HCEC 1CT (cell line): ENCODE results near the gene SF3B4.
"Not testable (repeated sequence)": the region's sequence is repeated elsewhere in the genome, so short reads cannot be mapped to it uniquely, and the experiment has no call there.

Experiments used
- DNase-seq: peaks from one replicate; pipeline ENCODE4 v3.0.0-alpha.2; 2017

Gene SF3B4, protein sequence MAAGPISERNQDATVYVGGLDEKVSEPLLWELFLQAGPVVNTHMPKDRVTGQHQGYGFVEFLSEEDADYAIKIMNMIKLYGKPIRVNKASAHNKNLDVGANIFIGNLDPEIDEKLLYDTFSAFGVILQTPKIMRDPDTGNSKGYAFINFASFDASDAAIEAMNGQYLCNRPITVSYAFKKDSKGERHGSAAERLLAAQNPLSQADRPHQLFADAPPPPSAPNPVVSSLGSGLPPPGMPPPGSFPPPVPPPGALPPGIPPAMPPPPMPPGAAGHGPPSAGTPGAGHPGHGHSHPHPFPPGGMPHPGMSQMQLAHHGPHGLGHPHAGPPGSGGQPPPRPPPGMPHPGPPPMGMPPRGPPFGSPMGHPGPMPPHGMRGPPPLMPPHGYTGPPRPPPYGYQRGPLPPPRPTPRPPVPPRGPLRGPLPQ

GRCh38 chr1:149927563-149928400, at the start of gene SF3B4:
Gene SF3B4, minus strand, starts transcription at chr1:149927803. Its CDS starts 44 bp downstream, at chr1:149927759.
- peak; percentile 94 for DNase-seq

GRCh38 chr1:149977345-149977744, 49.7 kb upstream of the SF3B4 start:
- no peak for DNase-seq

GRCh38 chr1:149972547-149972946, 44.9 kb upstream of the SF3B4 start:
- no peak for DNase-seq

DNA sequence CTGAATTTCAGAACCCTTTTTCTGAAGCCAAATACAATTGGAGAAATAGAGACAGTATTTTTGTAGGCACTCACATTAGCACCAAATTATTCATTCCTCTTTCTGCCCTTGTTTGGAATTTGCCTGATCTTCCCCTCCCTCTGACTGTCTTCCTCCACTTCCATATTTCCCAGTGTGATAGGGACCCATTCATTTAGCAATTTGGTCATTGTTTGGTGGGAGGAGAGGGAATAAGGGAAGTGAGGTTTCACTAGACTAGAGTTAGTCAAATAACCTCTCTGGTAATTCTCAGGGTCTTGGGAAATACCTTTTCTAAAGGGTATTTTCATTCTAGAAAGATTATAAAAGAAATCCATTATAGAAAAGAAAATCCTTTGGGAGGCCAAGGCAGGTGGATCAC, 40.0 kb upstream of the SF3B4 start:
- DNase-seq: no peak

GRCh38 chr1:149967041-149967440, 39.4 kb upstream of the SF3B4 start:
- no peak for DNase-seq

- peak; percentile 10 for DNase-seq
Observed at GRCh38 chr1:149966405-149966804, 38.8 kb upstream of the SF3B4 start.

DNA sequence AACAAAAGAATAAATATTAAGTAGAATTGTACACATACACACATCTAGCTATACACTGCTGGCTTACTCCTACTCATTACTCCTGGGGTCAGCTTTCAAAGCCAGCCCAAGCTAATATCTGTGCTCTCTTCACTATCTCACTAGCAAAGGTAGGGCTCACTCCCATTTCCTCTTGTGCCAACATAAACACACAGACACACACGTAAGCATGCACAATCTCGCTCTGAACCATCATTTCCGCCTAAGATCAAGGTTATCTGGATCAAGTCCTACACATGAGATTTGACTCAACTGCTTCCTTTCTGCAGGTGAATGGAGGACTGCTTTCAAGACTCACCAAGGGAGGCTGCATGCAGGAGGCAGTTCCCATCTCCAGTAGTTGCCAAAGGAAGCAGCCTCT, 37.8 kb upstream of the SF3B4 start:
- no peak for DNase-seq

DNA sequence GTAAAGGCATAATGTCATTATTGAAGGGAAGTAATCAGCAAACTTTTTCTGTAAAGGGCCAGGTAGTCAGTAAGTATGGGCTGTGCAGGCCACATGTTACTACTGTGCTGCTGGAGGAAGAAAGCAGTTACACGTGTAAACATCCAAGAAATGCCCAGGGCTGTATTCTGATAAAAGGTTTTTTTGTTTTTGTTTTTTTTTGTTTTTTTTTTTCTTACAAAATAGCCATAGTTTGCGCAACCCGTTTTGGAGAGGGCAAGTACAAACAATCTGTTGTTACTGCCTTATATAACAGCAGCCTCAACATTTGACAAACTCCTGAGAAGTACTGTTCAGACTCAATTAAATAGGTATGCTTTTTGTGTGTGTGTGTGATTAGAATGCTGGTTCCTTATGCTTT, 35.8 kb upstream of the SF3B4 start:
- no peak for DNase-seq

DNA sequence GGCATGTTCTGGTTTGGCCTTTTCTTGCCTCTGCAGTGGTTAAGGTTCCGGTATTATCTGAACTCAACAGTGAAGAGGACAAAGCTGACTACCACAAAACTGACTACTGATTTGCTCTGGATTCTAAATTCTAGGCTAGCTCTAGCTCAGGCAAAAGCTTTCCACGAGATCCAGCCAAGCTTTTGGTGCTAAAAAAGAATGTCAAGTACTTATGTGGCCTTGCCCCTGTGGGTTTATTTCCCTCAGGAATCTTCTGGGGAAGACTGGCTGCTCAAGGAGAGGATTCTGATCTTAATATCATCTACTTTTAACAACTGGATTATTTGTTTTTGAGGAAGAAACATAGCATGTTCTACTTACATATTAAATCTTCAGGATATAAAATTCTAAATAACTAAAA, 35.1 kb upstream of the SF3B4 start:
- DNase-seq: no peak

GRCh38 chr1:149962039-149962647, 34.5 kb upstream of the SF3B4 start:
- DNase-seq: peak; percentile 77

GRCh38 chr1:149957548-149957947, 29.9 kb upstream of the SF3B4 start:
- DNase-seq: not testable (repeated sequence)

GRCh38 chr1:149949911-149950310, 22.3 kb upstream of the SF3B4 start:
- no peak for DNase-seq

- no peak for DNase-seq
Observed at GRCh38 chr1:149945206-149945605, 17.6 kb upstream of the SF3B4 start.

- no peak for DNase-seq
Observed at GRCh38 chr1:149942885-149943284, 15.3 kb upstream of the SF3B4 start.

- DNase-seq: peak; percentile 35
Observed at GRCh38 chr1:149942207-149942606, 14.6 kb upstream of the SF3B4 start.

GRCh38 chr1:149940427-149940826, 12.8 kb upstream of the SF3B4 start:
- DNase-seq: no peak

DNA sequence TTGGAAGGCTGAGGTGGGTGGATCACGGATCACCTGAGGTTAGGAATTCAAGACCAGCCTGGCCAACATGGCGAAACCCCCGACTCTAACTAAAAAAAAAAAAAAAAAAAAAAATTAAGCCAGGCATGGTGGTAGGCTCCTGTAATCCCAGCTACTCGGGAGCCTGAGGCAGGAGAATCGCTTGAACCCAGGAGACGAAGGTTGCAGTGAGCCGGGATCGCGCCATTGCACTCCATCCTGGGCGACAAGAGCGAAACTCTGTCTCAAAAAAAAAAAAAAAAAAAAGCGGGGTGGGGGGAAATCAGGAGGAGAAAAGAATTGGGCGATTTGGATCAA, 11.0 kb upstream of the SF3B4 start:
- DNase-seq: not testable (repeated sequence)

DNA sequence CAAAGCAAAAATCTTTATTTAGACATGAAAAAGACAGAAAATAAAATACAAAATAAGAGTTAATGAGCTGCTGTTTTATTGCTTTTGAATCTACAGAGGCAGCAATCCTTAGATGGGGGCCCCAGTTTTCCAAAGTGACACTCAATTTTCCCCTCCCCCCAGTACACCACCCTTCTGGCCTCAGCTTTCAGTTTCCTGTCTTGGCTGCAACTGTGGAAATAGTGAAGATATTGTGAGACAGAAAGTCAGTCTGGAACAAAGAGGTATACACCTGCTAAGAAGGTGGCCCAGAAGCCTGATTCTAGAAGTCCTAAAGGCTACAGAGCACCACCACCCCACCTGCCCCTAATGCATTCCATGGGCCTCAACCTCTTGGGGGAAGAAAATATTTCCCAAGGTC, 10.2 kb upstream of the SF3B4 start:
- DNase-seq: no peak

GRCh38 chr1:149936992-149937705, 9.5 kb upstream of the SF3B4 start:
- peak; percentile 54 for DNase-seq

DNA sequence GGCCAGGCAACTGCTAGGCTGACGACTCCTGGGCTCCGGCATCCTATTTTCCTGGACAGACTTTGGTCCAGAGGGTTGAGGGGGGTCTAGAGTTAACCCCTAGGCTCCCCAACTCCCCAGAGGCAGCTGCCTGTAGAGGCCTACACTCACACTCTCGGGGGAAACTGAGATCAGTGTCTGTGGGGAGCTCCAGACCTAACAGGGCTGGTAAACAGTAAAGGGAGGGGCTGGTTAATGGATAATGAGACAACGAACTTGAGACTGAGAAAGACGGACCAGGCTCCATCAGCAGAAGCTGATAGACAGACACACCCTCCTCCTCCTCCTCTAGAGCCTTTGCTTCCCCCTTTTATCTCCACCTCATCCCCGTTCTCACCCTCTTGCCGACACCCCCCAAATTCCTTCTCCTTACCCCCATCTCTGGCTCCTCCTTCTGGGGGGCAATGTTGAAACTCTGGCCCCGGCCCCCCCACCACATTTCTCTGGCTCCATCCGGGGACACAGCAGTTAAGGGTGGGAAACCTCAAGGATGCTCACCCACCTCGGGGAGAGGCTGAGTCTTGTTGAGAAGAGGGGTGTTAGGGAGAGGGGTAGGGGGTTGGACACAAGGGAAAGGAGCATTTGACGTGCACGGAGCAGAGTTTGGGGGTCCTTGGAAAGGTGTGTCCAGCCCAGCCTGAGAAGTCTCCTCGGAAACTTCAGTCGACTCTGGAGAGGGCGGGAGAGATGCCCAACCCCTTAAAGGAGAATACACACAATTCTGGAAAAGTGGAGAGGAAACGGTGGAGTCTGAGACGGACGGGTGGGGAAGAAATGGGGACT, 8.8 kb upstream of the SF3B4 start, which contains the start of gene MTMR11:
Gene MTMR11 (minus strand): TSS at position 710 of the 822 bp plus-strand sequence. CDS start 232 bp downstream, at position 478.
- peak; percentile 34 for DNase-seq

DNA sequence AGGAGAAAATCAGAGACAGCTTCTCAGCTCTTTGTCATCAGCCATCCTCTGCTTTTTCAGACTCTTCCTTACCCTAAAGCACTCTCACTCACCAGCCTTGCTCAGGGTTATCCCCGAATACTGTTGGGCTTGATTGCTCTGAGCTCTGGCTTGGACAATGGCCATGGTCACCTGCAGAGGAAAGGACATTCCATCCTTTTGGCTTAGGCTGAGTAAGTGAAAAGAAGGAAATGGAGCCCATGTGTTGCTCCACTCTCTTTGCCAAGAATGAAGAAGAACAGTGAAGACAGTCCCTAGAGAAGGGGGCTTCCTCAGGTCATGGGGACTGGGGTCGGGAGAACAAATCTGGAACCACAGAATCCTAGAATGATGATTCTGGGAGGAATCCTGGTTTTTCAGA, 6.8 kb upstream of the SF3B4 start:
- DNase-seq: no peak

- DNase-seq: no peak
Observed at GRCh38 chr1:149933208-149933607, 5.6 kb upstream of the SF3B4 start.
